Mammary epithelial cell (primary cell): ENCODE measurements around the gene PLGLB1.
"Not testable (repeated sequence)": the region's sequence is repeated elsewhere in the genome, so short reads cannot be mapped to it uniquely, and the experiment has no call there.

Experiments
- EZH2 ChIP-seq: IDR thresholded peaks from 2 replicates; pipeline ENCODE4 v1.6.1; 2012; ENCODE audit warnings: low read length, inconsistent platforms, borderline replicate concordance
- TF ChIP-seq, protein P1 (sequence below), 2 donors: IDR thresholded peaks in 1 of 2; conservative IDR thresholded peaks in 1 of 2; 2 replicates each; pipeline ENCODE4 v1.5.1; 2011 to 2012; ENCODE audit warnings: inconsistent platforms in 2 of 2, low read length in 2 of 2, mild to moderate bottlenecking in 2 of 2, control low read depth in 1 of 2, low read depth in 1 of 2; ENCODE audit not compliant: insufficient read depth in 1 of 2; ENCODE audit errors: extremely low read depth in 1 of 2

DNA sequence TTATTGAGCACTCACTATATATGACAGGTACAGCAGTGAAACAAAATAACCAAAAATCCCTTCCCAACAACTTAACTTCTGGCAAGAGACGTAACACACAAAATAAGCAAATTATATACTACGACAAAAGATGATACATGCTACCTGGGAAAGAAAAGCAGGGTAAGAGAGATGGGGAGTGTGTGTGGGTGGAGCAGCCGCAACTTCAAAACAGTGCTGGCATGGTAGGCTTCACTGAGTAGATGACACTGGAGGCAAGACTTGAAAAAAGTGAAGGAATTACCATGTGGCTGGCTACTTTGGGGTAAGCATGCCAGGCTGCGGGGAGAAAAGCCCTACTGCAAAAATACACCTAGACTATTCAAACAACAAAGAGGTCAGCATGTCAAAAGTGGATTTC, 36.0 kb upstream of the PLGLB1 start:
- TF ChIP-seq EZH2, result not testable (repeated sequence)
- TF ChIP-seq, protein P1, sequence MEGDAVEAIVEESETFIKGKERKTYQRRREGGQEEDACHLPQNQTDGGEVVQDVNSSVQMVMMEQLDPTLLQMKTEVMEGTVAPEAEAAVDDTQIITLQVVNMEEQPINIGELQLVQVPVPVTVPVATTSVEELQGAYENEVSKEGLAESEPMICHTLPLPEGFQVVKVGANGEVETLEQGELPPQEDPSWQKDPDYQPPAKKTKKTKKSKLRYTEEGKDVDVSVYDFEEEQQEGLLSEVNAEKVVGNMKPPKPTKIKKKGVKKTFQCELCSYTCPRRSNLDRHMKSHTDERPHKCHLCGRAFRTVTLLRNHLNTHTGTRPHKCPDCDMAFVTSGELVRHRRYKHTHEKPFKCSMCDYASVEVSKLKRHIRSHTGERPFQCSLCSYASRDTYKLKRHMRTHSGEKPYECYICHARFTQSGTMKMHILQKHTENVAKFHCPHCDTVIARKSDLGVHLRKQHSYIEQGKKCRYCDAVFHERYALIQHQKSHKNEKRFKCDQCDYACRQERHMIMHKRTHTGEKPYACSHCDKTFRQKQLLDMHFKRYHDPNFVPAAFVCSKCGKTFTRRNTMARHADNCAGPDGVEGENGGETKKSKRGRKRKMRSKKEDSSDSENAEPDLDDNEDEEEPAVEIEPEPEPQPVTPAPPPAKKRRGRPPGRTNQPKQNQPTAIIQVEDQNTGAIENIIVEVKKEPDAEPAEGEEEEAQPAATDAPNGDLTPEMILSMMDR (conservative IDR thresholded peaks at IDR 0.05 in 1 of 2, IDR thresholded peaks at IDR 0.05 in 1 of 2; ENCODE audit: extremely low read depth in 1 of 2, insufficient read depth in 1 of 2, low read depth in 1 of 2, low read length in 2 of 2), result not testable (repeated sequence)
